Measurements from ENCODE around the gene LRRC17. TPM values are rescaled to one million over a fixed set of nuclear protein-coding genes. Genes with fewer than 3 reads are reported as not detected.
A peak's percentile ranks its signal among the peaks of the same experiment; 100 is the strongest.

Gene LRRC17
- total and polyA plus RNA-seq, 2 of the 4 experiments (the other 2 are of a cell fraction): 250 to 280 TPM

GRCh38 chr7:102874166-102874829 lies 38.5 kb upstream of the LRRC17 start:
- peak; percentile 94 for DNase-seq
- ATAC-seq (ENCODE audit: low read depth): peak; percentile 27
- TF ChIP-seq RFX5 (IDR thresholded peaks at IDR 0.05; ENCODE audit: low read depth, low read length) (no peak), MXI1 (IDR thresholded peaks at IDR 0.05; ENCODE audit: borderline replicate concordance, low read depth, low read length) (no peak), USF2 (IDR thresholded peaks at IDR 0.05; ENCODE audit: low read depth, low read length) (no peak), CEBPB (IDR thresholded peaks at IDR 0.05; ENCODE audit: low read depth, low read length) (peak; percentile 5; the same call in 1 of the 2 replicates), BHLHE40 (IDR thresholded peaks at IDR 0.05; ENCODE audit: low read depth, low read length) (0 out of 2 replicates have a peak, but pooled peaks have one; percentile 3), SMC3 (IDR thresholded peaks at IDR 0.05; ENCODE audit: low read depth, low read length) (no peak), MAZ (IDR thresholded peaks at IDR 0.05; ENCODE audit: borderline replicate concordance, low read depth, low read length) (no peak), NFE2L2 (IDR thresholded peaks at IDR 0.05; ENCODE audit: low read depth, low read length) (no peak), RCOR1 (IDR thresholded peaks at IDR 0.05; ENCODE audit: insufficient replicate concordance, low read length) (no peak), CHD1 (IDR thresholded peaks at IDR 0.05; ENCODE audit: low read depth, low read length) (no peak), POLR2A (IDR thresholded peaks at IDR 0.05; ENCODE audit: low read depth, low read length) (no peak; the same call in 1 of the 2 replicates), ELK1 (IDR thresholded peaks at IDR 0.05; ENCODE audit: borderline replicate concordance, low read depth, low read length) (no peak), FOS (IDR thresholded peaks at IDR 0.05; ENCODE audit: low read depth, low read length) (peak; percentile 96)
- TF ChIP-seq, protein P1, sequence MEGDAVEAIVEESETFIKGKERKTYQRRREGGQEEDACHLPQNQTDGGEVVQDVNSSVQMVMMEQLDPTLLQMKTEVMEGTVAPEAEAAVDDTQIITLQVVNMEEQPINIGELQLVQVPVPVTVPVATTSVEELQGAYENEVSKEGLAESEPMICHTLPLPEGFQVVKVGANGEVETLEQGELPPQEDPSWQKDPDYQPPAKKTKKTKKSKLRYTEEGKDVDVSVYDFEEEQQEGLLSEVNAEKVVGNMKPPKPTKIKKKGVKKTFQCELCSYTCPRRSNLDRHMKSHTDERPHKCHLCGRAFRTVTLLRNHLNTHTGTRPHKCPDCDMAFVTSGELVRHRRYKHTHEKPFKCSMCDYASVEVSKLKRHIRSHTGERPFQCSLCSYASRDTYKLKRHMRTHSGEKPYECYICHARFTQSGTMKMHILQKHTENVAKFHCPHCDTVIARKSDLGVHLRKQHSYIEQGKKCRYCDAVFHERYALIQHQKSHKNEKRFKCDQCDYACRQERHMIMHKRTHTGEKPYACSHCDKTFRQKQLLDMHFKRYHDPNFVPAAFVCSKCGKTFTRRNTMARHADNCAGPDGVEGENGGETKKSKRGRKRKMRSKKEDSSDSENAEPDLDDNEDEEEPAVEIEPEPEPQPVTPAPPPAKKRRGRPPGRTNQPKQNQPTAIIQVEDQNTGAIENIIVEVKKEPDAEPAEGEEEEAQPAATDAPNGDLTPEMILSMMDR (conservative IDR thresholded peaks at IDR 0.05; ENCODE audit: low read depth, low read length): no peak

More at GRCh38 chr7:102874166-102874829, 38.5 kb upstream of the LRRC17 start:
- Histone ChIP-seq H3K27ac (ENCODE audit: insufficient read depth, low read length) (peak overlapping the region; percentile 80), H3K14ac (replicated peaks; ENCODE audit: low read depth, low read length) (peak overlapping the region; percentile 89), H3K36me3 (ENCODE audit: control insufficient read depth, insufficient read depth, low read length) (no peaks in the 10 kb centered on the region), H3K18ac (ENCODE audit: low read depth, low read length) (peak overlapping the region; percentile 92), H2AFZ (replicated peaks; ENCODE audit: low read length, poor library complexity) (no peak overlapping the region), H3K9ac (ENCODE audit: low read depth, low read length) (no peak overlapping the region), H3K4me2 (ENCODE audit: low read depth, low read length) (peak overlapping the region; percentile 28; the same call in 1 of the 2 replicates), H3K4ac (ENCODE audit: low read depth, low read length) (peak overlapping the region; percentile 96), H3K27me3 (ENCODE audit: control insufficient read depth, insufficient read depth, low read length) (no peaks in the 10 kb centered on the region), H2BK20ac (ENCODE audit: low read depth, low read length) (peak overlapping the region; percentile 99), H2BK120ac (ENCODE audit: low read depth, low read length) (peak overlapping the region; percentile 93), H4K8ac (ENCODE audit: low read depth in 2 of 2, low read length in 2 of 2) (peak overlapping the region; percentile 47 to 92), H3K9me1 (ENCODE audit: insufficient read depth, low read length) (peaks cover 25% of the 10 kb centered on the region), H3K4me3 (ENCODE audit: insufficient read depth, low read depth, low read length) (no peak overlapping the region), H2BK15ac (ENCODE audit: low read depth, low read length) (peak overlapping the region; percentile 73; the same call in 1 of the 3 replicates), H4K20me1 (ENCODE audit: insufficient read depth, low read length) (no peaks in the 10 kb centered on the region), H2BK5ac (ENCODE audit: low read depth, low read length, poor library complexity, severe bottlenecking) (peak overlapping the region; percentile 83), H3K79me1 (ENCODE audit: low read depth in 1 of 2, low read length in 2 of 2) (peaks cover 0 to 13% of the 10 kb centered on the region in 2 experiments; a peak in 2 of 4 replicates), H3K4me1 (ENCODE audit: control insufficient read depth, insufficient read depth, low read length) (peaks cover 28% of the 10 kb centered on the region), H2AK9ac (replicated peaks; ENCODE audit: low read depth, low read length, poor library complexity) (no peak overlapping the region), H3K56ac (ENCODE audit: extremely low read depth, insufficient read depth, low read length) (peak overlapping the region; percentile 76), H2AK5ac (ENCODE audit: low read depth, low read length) (peak overlapping the region; percentile 99), H4K5ac (ENCODE audit: low read depth, low read length) (peak overlapping the region; percentile 93; the same call in 1 of the 2 replicates), H3K23ac (ENCODE audit: low read depth, low read length) (peak overlapping the region; percentile 96), H4K91ac (ENCODE audit: insufficient read depth, low read depth, low read length) (peak overlapping the region; percentile 95), H3K9me3 (ENCODE audit: control insufficient read depth, insufficient read depth, low read length) (no peaks in the 10 kb centered on the region)
- POLR2A ChIA-PET (ENCODE audit: unreplicated experiment): no interaction called here
- intact Hi-C loops (cut with micrococcal nuclease) (loop anchor here (5.0 kb wide), 1 partner anchor 38 kb away; the partner anchor contains the start of gene LRRC17), in situ Hi-C loops (cut with MboI; ENCODE audit: low sequenced_read_pairs) (no loop called here), dilution Hi-C loops (cut with HindIII; ENCODE audit: low sequenced_read_pairs, unreplicated experiment) (no loop called here)
- CTCF ChIA-PET: interaction anchor here (1.0 to 1.4 kb wide), 3 partner anchors 16 to 42 kb away, joined by 3 to 5 read pairs (median 4); no protein-coding TSS in a partner anchor
- BruUV-seq (replicated peaks): no TSS peak
- WGBS, 2 experiments (ENCODE audit: extremely low coverage in 2 of 2, insufficient read length in 1 of 2): no CpG with 5 or more reads among the region's 5 CpGs

All from IMR-90 (cell line).